PC-9 (cell line): Measurements from ENCODE around the gene CCM2. TPM values are rescaled to one million over a fixed set of nuclear protein-coding genes. Genes with fewer than 3 reads are reported as not detected.

Experiments used
- BruUV-seq: library from RNA; stranded (reverse); fragments of 400-500 nt; replicated peaks from 2 replicates; lab custom pipeline; 2021; lab: Mats Ljungman, UMichigan
- CTCF ChIA-PET: fragments of 300-600 bp; sonication (Branson Sonifier 250); formaldehyde crosslinking; loops from one replicate; lab custom pipeline; 2022; ENCODE audit warnings: antibody characterized with exemption; lab: Charles Lee
- POLR2A ChIA-PET: fragments of 300-600 bp; sonication (Branson Sonifier 250); formaldehyde crosslinking; loops from one replicate; lab custom pipeline; 2022; ENCODE audit warnings: antibody characterized with exemption; ENCODE audit not compliant: unreplicated experiment; lab: Charles Lee
- DNase-seq, 2 experiments: peaks; one replicate each; pipeline versions ENCODE4 v3.0.0 to v3.0.0-alpha.2; 2015 to 2022; ENCODE audit warnings: mixed read lengths in 1 of 2
- H2AFZ ChIP-seq: fragments of 200-600 bp; sonication (generic); 2 replicates; pipeline ENCODE4 v1.8.1; 2017; ENCODE audit warnings: antibody characterized with exemption
- H3F3A ChIP-seq: fragments of 200-600 bp; sonication (generic); 2 replicates; pipeline ENCODE4 v1.8.1; 2017; ENCODE audit warnings: antibody characterized with exemption, mild to moderate bottlenecking, low read depth; ENCODE audit not compliant: insufficient read depth
- H3K27ac ChIP-seq: fragments of 200-600 bp; sonication (generic); 2 replicates; pipeline ENCODE4 v1.6.1; 2016; ENCODE audit warnings: mixed run types
- H3K27me3 ChIP-seq: fragments of 200-600 bp; sonication (generic); 2 replicates; pipeline ENCODE4 v1.6.1; 2016; ENCODE audit warnings: low read depth, mixed run types; ENCODE audit not compliant: insufficient read depth
- H3K36me3 ChIP-seq: fragments of 200-600 bp; sonication (generic); 2 replicates; pipeline ENCODE4 v1.6.1; 2016; ENCODE audit warnings: low read depth, mixed run types
- H3K4me1 ChIP-seq: fragments of 200-600 bp; sonication (generic); replicated peaks from 2 replicates; pipeline ENCODE4 v1.6.1; 2016; ENCODE audit warnings: mixed run types; ENCODE audit not compliant: insufficient read depth
- H3K4me2 ChIP-seq: fragments of 200-600 bp; sonication (generic); 2 replicates; pipeline ENCODE4 v1.6.1; 2017; ENCODE audit warnings: mixed run types
- H3K4me3 ChIP-seq: fragments of 200-600 bp; sonication (generic); 2 replicates; pipeline ENCODE4 v1.6.1; 2016; ENCODE audit warnings: mixed run types
- H3K79me2 ChIP-seq: fragments of 200-600 bp; sonication (generic); 2 replicates; pipeline ENCODE4 v1.6.1; 2017; ENCODE audit warnings: low read depth, mixed run types
- H3K9me2 ChIP-seq: fragments of 200-600 bp; sonication (generic); 2 replicates; pipeline ENCODE4 v1.8.1; 2017; ENCODE audit warnings: mild to moderate bottlenecking; ENCODE audit not compliant: insufficient read depth
- H3K9me3 ChIP-seq: fragments of 200-600 bp; sonication (generic); 2 replicates; pipeline ENCODE4 v1.8.1; 2016; ENCODE audit warnings: low read depth; ENCODE audit not compliant: insufficient read depth
- H4K20me1 ChIP-seq: fragments of 200-600 bp; sonication (generic); 2 replicates; pipeline ENCODE4 v1.8.1; 2017; ENCODE audit not compliant: insufficient read depth
- EZH2 ChIP-seq: fragments of 200-600 bp; sonication (generic); IDR thresholded peaks from 2 replicates; pipeline ENCODE4 v1.8.0; 2017; ENCODE audit warnings: antibody characterized with exemption, low read depth
- intact Hi-C: fragments of 100-400 bp; cut with micrococcal nuclease; formaldehyde crosslinking; loops from one replicate; pipeline ENCODE4 v1.10.0; 2022; ENCODE audit not compliant: unreplicated experiment
- total RNA-seq: library from RNA; stranded (reverse); gene quantifications from 2 replicates; pipeline ENCODE4 v1.2.3, GENCODE V29; 2021
- TF ChIP-seq, protein P1 (sequence below): fragments of 200-600 bp; sonication (generic); conservative IDR thresholded peaks from 2 replicates; pipeline ENCODE4 v1.6.1; 2017; ENCODE audit warnings: mixed run types, antibody characterized with exemption, mild to moderate bottlenecking, moderate library complexity

Gene CCM2
- total RNA-seq, 1 experiment from 2014 or later = 54.2 TPM

DNA sequence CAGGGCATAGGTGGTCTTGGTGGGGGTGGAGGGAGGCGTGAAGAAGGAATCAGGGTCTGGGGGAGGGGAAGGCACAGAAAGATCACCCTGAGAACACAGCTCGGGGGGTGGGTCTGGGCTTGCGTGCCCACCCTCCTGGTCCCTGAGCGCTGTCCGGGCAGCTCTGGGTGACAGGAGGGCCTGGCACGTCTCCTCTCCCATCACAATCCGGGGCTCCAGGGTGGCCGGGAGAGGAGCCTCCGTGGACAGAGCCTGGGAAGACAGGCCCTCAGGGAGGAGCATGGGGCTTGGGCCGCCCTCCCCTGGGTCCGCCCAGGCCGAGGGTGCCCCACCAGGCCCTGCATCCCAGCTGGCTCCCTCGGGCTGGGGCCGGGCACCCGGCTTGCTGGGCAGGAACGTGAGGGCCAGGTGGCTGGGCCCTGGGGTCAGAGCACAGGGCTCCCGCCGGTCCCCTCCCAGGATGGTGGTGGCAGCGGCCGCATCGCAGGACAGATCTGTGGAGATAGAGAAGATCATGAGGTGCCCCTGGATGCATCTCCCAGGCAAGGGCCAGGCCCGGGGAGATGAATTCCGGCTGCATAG lies 85.7 kb downstream of the CCM2 start:
- CTCF ChIA-PET = no interaction called here

DNA sequence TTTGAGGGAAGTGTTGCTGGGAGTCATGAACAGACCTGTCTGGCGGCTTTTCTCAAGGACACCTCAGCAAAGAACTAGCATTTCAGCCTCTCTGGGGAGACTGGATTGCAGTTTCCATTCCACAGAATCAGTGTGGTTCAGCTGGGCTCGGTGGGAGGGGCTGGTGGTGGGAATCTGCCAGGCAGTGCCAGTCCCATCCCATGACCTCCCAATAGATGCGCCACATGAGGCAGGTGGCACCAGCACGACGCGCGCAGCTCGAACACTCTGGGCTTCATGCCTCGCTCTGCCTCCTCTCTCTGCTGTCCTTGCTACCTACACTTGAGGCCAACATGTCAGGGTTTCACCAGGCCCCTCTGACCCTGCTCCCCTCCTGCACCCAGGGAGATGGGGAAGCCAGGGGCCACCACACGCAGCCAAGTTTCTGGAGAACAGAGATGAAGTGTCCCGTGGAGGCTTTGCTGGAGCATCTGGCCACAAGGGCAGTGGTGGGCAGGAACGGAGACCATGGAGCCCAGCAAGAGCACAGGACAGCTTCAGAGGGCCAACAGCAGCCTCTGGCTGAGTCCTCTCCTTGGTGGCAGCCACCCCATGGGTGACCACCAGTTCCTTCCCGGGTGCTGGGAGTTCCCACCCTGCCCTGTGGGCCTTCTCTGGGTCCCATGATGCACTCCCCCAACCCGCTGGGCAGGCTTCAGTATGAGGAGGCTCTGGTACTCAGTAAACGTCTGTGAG lies 86.5 kb downstream of the CCM2 start:
- Histone ChIP-seq H3F3A (peaks cover 28% of the 10 kb centered on the region; the same call in 1 of the 2 replicates), H3K4me2 (no peak overlapping the region), H3K4me1 (peaks cover 11% of the 10 kb centered on the region), H2AFZ (no peak overlapping the region), H3K9me2 (no peaks in the 10 kb centered on the region), H3K27ac (no peak overlapping the region), H3K9me3 (no peaks in the 10 kb centered on the region), H3K27me3 (no peaks in the 10 kb centered on the region), H3K4me3 (no peak overlapping the region), H3K36me3 (no peaks in the 10 kb centered on the region), H3K79me2 (no peaks in the 10 kb centered on the region), H4K20me1 (no peaks in the 10 kb centered on the region)
- DNase-seq = no peak
- BruUV-seq = no TSS peak
- ChIA-PET POLR2A (no interaction called here), CTCF (no interaction called here)
- intact Hi-C loops = no loop called here
- TF ChIP-seq, protein P1, sequence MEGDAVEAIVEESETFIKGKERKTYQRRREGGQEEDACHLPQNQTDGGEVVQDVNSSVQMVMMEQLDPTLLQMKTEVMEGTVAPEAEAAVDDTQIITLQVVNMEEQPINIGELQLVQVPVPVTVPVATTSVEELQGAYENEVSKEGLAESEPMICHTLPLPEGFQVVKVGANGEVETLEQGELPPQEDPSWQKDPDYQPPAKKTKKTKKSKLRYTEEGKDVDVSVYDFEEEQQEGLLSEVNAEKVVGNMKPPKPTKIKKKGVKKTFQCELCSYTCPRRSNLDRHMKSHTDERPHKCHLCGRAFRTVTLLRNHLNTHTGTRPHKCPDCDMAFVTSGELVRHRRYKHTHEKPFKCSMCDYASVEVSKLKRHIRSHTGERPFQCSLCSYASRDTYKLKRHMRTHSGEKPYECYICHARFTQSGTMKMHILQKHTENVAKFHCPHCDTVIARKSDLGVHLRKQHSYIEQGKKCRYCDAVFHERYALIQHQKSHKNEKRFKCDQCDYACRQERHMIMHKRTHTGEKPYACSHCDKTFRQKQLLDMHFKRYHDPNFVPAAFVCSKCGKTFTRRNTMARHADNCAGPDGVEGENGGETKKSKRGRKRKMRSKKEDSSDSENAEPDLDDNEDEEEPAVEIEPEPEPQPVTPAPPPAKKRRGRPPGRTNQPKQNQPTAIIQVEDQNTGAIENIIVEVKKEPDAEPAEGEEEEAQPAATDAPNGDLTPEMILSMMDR = no peak
- no peak for TF ChIP-seq EZH2

More for the DNA sequence above, 85.7 kb downstream of the CCM2 start:
- intact Hi-C loops = no loop called here
- DNase-seq = no peak
- Histone ChIP-seq H3K9me2 (no peaks in the 10 kb centered on the region), H3K27me3 (no peaks in the 10 kb centered on the region), H3K27ac (no peak overlapping the region), H3K79me2 (no peaks in the 10 kb centered on the region), H3K4me3 (no peak overlapping the region), H3K9me3 (no peaks in the 10 kb centered on the region), H4K20me1 (no peaks in the 10 kb centered on the region), H3K4me1 (peaks cover 11% of the 10 kb centered on the region), H3F3A (peaks cover 26% of the 10 kb centered on the region; the same call in 1 of the 2 replicates), H3K36me3 (no peaks in the 10 kb centered on the region), H3K4me2 (no peak overlapping the region), H2AFZ (no peak overlapping the region)
- TF ChIP-seq, protein P1 = no peak
- TF ChIP-seq EZH2 = no peak
- POLR2A ChIA-PET = no interaction called here
- BruUV-seq = no TSS peak

DNA sequence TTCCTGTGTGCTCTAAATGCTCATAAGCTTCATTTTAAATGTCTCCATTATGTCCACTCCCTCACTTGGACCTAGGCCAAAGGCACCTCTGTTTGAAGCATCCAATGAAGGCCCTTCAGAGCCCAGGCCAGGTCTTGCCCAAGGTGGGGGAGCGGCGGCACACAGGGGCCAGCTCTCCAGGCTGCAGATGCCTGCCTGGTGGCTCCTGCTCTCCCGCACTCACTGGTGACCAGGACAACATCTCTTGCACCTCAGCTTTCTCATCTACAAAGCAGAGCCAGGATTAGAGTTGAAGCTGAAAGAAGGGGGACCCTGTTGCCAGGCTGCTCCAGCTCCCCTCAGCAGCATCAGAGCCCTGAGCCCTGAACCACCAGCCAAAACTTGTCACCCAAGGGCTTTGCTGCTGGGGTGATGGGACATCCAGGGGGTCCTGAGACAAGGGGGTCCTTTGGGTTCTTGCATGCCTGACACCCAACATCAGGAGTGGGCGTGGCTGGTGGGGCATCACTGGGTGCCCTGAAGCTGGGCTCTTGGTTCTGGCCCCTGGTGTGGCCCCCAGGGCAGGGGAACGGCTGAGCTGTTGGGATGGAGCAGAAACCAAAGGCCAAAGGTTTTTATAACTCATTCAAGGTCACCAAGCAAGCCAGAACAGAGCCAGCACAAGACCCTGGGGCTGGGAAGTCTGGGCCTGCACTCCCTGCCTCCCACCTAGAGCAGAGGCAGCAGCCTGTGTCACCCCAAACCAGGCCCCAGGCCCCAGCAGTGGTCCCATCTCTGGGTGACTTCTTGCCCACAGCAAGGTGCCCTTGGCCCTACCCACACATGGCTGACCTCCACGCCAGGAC lies 87.5 kb downstream of the CCM2 start:
- ChIA-PET POLR2A (no interaction called here), CTCF (interaction anchor here (0.6 kb wide), 1 partner anchor 30 kb away, joined by 10 read pairs; no protein-coding TSS in a partner anchor)
- peaks cover 36% of the 10 kb centered on the region for H3F3A ChIP-seq
- no peaks in the 10 kb centered on the region for H3K9me3 ChIP-seq
- intact Hi-C loops = no loop called here
- no peaks in the 10 kb centered on the region for H3K79me2 ChIP-seq
- no peaks in the 10 kb centered on the region for H3K9me2 ChIP-seq
- H3K27me3 ChIP-seq = no peaks in the 10 kb centered on the region
- H3K36me3 ChIP-seq = no peaks in the 10 kb centered on the region
- TF ChIP-seq, protein P1 = no peak
- no peak for TF ChIP-seq EZH2
- no peak overlapping the region for H3K4me2 ChIP-seq
- no peak overlapping the region for H2AFZ ChIP-seq
- DNase-seq = no peak
- no TSS peak for BruUV-seq
- no peak overlapping the region for H3K27ac ChIP-seq
- H4K20me1 ChIP-seq = no peaks in the 10 kb centered on the region
- peaks cover 17% of the 10 kb centered on the region for H3K4me1 ChIP-seq
- no peak overlapping the region for H3K4me3 ChIP-seq
